ENCODE results near the gene AIMP1. TPM values are rescaled to one million over a fixed set of nuclear protein-coding genes. Genes with fewer than 3 reads are reported as not detected.

The AIMP1 gene
- total and polyA plus RNA-seq, 2 of the 13 experiments (the other 11 are each of a cell fraction or from before 2014, with no cell fraction given) = 28.6 to 82.9 TPM

DNA sequence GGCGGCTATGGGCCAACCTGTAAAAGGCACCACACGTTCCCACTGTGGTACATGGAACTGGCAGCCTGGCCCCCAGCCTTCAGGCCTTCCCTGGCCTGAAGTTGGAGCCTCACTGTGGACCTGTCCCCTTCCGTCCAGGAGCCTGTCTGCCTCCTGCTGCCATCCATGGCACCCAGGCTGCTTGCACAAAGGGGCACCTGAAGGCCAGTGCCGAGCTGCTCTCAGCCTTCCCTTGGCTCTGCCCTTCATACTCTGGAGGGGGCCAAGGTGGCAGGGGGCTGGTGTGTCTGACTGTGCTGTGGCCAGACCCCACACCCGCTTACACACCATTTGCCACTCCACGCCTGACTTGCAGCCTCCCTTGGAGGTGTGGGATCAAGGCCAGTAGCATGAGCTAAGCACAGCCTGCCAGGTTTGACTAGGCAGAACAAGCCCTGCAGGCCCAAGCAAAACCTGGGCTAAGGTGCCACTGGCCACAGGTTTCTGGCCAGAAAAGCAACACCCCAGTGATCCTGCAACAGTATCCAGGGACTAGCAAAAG is 69.6 kb downstream of the AIMP1 start (continued):
- TF ChIP-seq, protein P1, sequence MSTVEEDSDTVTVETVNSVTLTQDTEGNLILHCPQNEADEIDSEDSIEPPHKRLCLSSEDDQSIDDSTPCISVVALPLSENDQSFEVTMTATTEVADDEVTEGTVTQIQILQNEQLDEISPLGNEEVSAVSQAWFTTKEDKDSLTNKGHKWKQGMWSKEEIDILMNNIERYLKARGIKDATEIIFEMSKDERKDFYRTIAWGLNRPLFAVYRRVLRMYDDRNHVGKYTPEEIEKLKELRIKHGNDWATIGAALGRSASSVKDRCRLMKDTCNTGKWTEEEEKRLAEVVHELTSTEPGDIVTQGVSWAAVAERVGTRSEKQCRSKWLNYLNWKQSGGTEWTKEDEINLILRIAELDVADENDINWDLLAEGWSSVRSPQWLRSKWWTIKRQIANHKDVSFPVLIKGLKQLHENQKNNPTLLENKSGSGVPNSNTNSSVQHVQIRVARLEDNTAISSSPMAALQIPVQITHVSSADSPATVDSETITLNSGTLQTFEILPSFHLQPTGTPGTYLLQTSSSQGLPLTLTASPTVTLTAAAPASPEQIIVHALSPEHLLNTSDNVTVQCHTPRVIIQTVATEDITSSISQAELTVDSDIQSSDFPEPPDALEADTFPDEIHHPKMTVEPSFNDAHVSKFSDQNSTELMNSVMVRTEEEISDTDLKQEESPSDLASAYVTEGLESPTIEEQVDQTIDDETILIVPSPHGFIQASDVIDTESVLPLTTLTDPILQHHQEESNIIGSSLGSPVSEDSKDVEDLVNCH (CRISPR knock-in tag; IDR thresholded peaks at IDR 0.05) = no peak
- TF ChIP-seq, protein P2, sequence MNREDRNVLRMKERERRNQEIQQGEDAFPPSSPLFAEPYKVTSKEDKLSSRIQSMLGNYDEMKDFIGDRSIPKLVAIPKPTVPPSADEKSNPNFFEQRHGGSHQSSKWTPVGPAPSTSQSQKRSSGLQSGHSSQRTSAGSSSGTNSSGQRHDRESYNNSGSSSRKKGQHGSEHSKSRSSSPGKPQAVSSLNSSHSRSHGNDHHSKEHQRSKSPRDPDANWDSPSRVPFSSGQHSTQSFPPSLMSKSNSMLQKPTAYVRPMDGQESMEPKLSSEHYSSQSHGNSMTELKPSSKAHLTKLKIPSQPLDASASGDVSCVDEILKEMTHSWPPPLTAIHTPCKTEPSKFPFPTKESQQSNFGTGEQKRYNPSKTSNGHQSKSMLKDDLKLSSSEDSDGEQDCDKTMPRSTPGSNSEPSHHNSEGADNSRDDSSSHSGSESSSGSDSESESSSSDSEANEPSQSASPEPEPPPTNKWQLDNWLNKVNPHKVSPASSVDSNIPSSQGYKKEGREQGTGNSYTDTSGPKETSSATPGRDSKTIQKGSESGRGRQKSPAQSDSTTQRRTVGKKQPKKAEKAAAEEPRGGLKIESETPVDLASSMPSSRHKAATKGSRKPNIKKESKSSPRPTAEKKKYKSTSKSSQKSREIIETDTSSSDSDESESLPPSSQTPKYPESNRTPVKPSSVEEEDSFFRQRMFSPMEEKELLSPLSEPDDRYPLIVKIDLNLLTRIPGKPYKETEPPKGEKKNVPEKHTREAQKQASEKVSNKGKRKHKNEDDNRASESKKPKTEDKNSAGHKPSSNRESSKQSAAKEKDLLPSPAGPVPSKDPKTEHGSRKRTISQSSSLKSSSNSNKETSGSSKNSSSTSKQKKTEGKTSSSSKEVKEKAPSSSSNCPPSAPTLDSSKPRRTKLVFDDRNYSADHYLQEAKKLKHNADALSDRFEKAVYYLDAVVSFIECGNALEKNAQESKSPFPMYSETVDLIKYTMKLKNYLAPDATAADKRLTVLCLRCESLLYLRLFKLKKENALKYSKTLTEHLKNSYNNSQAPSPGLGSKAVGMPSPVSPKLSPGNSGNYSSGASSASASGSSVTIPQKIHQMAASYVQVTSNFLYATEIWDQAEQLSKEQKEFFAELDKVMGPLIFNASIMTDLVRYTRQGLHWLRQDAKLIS (CRISPR knock-in tag; IDR thresholded peaks at IDR 0.05) = no peak
- TF ChIP-seq IKZF4 (CRISPR knock-in tag; IDR thresholded peaks at IDR 0.05; ENCODE audit: borderline replicate concordance, low read depth, not compliant biosample characterization) (no peak), ZNF792 (CRISPR knock-in tag; IDR thresholded peaks at IDR 0.05) (no peak), ZNF251 (CRISPR knock-in tag; IDR thresholded peaks at IDR 0.05) (no peak), ZNF10 (CRISPR knock-in tag; IDR thresholded peaks at IDR 0.05; ENCODE audit: borderline replicate concordance, low read depth) (no peak), ZSCAN29 (CRISPR knock-in tag; conservative IDR thresholded peaks at IDR 0.05) (no peak), ZNF572 (CRISPR knock-in tag; IDR thresholded peaks at IDR 0.05) (no peak)
- TF ChIP-seq, protein P3, sequence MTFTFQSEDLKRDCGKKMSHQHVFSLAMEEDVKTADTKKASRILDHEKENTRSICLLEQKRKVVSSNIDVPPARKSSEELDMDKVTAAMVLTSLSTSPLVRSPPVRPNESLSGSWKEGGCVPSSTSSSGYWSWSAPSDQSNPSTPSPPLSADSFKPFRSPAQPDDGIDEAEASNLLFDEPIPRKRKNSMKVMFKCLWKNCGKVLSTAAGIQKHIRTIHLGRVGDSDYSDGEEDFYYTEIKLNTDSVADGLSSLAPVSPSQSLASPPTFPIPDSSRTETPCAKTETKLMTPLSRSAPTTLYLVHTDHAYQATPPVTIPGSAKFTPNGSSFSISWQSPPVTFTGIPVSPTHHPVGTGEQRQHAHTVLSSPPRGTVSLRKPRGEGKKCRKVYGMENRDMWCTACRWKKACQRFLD (CRISPR knock-in tag; IDR thresholded peaks at IDR 0.05; ENCODE audit: borderline replicate concordance) = no peak

All from HepG2 (cell line).